Measurements from ENCODE around the gene OGDHL. TPM values are rescaled to one million over a fixed set of nuclear protein-coding genes. Genes with fewer than 3 reads are reported as not detected.
"Not testable (repeated sequence)": the region's sequence is repeated elsewhere in the genome, so short reads cannot be mapped to it uniquely, and the experiment has no call there.

The OGDHL gene
- total RNA-seq, 1 donor from 2014 or later = not detected

DNA sequence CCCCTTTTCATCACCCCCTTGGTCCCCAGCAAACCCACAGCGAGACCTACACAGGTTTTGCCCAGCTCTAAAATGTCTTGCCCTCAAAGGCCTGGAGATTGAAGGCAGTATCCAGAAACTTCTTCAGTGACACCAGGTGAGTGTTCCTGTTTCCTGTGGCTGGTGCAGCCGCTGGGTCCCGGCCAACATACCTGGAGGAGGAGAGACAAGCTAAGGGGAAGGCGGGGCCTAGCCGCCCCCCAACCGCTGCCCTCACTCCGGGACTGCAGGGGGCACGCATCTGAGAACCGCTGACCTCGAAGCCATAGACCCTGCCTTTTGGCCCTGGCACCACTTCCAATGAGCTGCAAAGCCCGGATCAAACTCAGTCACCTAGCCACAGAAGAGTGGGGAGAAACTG, 27.0 kb downstream of the OGDHL start:
- Mint-ChIP-seq H3K4me1 (no peaks in the 10 kb centered on the region), H3K27me3 (no peaks in the 10 kb centered on the region), H3K36me3 (ENCODE audit: low read depth) (no peaks in the 10 kb centered on the region), H3K4me3 (no peak overlapping the region), H3K9me3 (no peaks in the 10 kb centered on the region), H3K27ac (no peak overlapping the region)
- POLR2A ChIA-PET = no interaction called here
- TF ChIP-seq, protein P1, sequence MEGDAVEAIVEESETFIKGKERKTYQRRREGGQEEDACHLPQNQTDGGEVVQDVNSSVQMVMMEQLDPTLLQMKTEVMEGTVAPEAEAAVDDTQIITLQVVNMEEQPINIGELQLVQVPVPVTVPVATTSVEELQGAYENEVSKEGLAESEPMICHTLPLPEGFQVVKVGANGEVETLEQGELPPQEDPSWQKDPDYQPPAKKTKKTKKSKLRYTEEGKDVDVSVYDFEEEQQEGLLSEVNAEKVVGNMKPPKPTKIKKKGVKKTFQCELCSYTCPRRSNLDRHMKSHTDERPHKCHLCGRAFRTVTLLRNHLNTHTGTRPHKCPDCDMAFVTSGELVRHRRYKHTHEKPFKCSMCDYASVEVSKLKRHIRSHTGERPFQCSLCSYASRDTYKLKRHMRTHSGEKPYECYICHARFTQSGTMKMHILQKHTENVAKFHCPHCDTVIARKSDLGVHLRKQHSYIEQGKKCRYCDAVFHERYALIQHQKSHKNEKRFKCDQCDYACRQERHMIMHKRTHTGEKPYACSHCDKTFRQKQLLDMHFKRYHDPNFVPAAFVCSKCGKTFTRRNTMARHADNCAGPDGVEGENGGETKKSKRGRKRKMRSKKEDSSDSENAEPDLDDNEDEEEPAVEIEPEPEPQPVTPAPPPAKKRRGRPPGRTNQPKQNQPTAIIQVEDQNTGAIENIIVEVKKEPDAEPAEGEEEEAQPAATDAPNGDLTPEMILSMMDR (IDR thresholded peaks at IDR 0.05) = no peak
- ATAC-seq (ENCODE audit: low read depth) (no peak), DNase-seq (no peak)
- CTCF ChIA-PET = no interaction called here
- intact Hi-C loops (cut with micrococcal nuclease) = no loop called here

DNA sequence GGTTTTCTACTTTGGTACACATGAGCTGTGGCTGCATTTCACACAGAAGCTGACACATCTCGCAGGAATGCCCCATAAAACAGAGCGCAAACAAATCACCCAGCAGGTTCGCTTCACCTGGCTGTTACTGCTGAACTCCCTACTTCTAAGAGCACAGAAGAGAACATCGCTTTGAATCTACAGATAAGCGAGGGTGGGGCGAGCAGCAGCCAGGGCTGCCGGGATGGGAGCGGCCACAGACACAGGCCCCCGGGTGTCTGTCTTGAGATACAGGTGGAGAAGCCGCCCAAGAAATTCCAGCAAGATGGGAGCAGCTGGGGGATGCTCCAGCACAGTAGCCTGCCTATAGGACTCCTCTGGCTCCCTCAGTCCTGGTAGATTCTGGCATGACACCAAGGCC, 27.4 kb downstream of the OGDHL start:
- POLR2A ChIA-PET = no interaction called here
- ATAC-seq (ENCODE audit: low read depth) (no peak), DNase-seq (no peak)
- intact Hi-C loops (cut with micrococcal nuclease) = no loop called here
- Mint-ChIP-seq H3K27me3 (no peaks in the 10 kb centered on the region), H3K36me3 (ENCODE audit: low read depth) (no peaks in the 10 kb centered on the region), H3K27ac (no peak overlapping the region), H3K4me1 (no peaks in the 10 kb centered on the region), H3K9me3 (no peaks in the 10 kb centered on the region), H3K4me3 (no peak overlapping the region)
- CTCF ChIA-PET = no interaction called here
- TF ChIP-seq, protein P1 (IDR thresholded peaks at IDR 0.05) = no peak

DNA sequence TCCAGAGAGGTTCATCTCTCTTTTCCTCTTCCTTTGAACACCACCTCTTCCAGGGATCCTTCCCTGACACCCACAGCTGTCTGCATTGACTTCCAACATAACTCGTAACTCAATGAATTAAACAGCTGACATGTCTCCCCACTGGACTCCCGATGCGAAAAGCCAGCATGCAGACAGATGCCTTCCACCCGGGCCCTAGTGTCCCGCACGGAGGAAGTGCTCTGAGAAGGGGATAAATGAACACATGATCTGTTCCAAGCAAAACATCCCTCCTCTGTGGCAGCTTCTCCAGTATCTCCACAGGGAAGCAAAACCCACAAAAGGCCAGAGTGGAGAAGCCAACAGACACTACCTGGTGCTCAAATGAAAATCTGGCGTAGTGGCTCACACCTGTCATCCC, 28.3 kb downstream of the OGDHL start:
- DNase-seq = no peak
- intact Hi-C loops (cut with micrococcal nuclease) = no loop called here
- H3K4me3 Mint-ChIP-seq = no peak overlapping the region
- no peak for ATAC-seq (ENCODE audit: low read depth)
- H3K9me3 Mint-ChIP-seq = peaks cover 2% of the 10 kb centered on the region
- H3K4me1 Mint-ChIP-seq = no peaks in the 10 kb centered on the region
- no peaks in the 10 kb centered on the region for H3K36me3 Mint-ChIP-seq (ENCODE audit: low read depth)
- H3K27me3 Mint-ChIP-seq = no peaks in the 10 kb centered on the region
- no peak overlapping the region for H3K27ac Mint-ChIP-seq
- TF ChIP-seq, protein P1 (IDR thresholded peaks at IDR 0.05) = no peak
- POLR2A ChIA-PET = no interaction called here
- CTCF ChIA-PET = no interaction called here

DNA sequence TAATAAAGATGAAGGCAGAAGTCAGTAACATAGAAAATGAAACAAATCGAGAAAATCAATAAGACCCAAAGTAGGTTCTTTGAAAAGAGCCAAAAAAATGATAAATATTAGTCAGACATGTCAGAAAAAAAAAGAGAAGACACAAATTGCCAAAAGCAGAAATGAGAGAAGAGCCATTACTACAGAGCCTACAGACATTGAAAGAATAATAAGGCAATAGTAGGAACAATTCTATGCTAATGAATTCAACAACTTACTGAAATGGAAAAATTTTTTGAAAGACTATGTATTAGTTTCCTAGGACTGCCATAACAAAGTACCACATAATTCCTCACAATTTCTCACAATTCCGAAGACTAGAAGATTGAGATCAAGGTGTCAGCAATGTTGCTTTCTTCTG, 35.5 kb downstream of the OGDHL start:
- ChIA-PET CTCF (no interaction called here), POLR2A (no interaction called here)
- Mint-ChIP-seq H3K27me3 (no peaks in the 10 kb centered on the region), H3K4me3 (no peak overlapping the region), H3K4me1 (no peaks in the 10 kb centered on the region), H3K36me3 (ENCODE audit: low read depth) (no peaks in the 10 kb centered on the region), H3K27ac (no peak overlapping the region), H3K9me3 (peaks cover 13% of the 10 kb centered on the region)
- ATAC-seq (ENCODE audit: low read depth) = no peak
- intact Hi-C loops (cut with micrococcal nuclease) = no loop called here
- DNase-seq = no peak
- TF ChIP-seq, protein P1 (IDR thresholded peaks at IDR 0.05) = no peak

DNA sequence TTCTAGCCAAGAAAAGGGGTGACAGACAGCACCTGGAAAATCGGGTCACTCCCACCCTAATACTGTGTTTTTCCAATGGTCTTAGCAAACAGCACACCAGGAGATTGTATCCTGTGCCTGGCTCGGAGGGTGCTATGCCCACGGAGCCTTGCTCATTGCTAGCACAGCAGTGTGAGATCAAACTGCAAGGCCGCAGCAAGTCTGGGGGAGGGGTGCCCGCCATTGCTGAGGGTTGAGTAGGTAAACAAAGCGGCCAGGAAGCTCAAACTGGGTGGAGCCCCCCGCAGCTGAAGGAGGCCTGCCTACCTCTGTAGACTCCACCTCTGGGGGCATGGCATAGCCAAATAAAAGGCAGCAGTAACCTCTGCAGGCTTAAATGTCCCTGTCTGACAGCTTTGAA, 47.0 kb downstream of the OGDHL start:
- H3K27ac Mint-ChIP-seq; CTCF ChIA-PET; DNase-seq; POLR2A ChIA-PET; H3K4me1 Mint-ChIP-seq; ATAC-seq (ENCODE audit: low read depth); H3K9me3 Mint-ChIP-seq; H3K36me3 Mint-ChIP-seq (ENCODE audit: low read depth); intact Hi-C loops (cut with micrococcal nuclease); H3K27me3 Mint-ChIP-seq; H3K4me3 Mint-ChIP-seq: not testable (repeated sequence)

DNA sequence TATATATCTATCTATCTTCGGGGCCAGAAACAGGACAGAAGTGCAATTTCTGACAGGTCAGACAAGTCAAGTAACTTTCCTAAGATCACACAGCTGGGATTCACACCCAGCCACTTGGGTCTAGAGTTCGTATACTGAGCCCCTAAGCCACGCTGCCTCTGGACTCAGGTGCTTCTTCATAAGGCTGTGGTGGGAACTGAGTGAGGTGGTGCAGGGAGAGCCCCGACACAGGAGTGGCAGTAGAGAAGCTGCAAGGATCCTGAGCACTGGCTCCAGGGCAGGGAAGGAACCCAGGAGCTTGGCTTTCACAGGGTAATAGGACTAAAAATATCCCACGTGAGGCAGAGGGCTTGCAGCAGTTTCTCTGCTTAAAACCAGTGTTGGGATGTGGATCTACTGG, 48.9 kb downstream of the OGDHL start:
- TF ChIP-seq, protein P1 (IDR thresholded peaks at IDR 0.05) = no peak
- DNase-seq (no peak), ATAC-seq (ENCODE audit: low read depth) (no peak)
- Mint-ChIP-seq H3K27me3 (peaks cover 7% of the 10 kb centered on the region), H3K27ac (no peak overlapping the region), H3K4me3 (no peak overlapping the region), H3K4me1 (no peaks in the 10 kb centered on the region), H3K36me3 (ENCODE audit: low read depth) (no peaks in the 10 kb centered on the region), H3K9me3 (no peaks in the 10 kb centered on the region)
- POLR2A ChIA-PET = no interaction called here
- CTCF ChIA-PET = no interaction called here
- intact Hi-C loops (cut with micrococcal nuclease) = no loop called here
